Subcutaneous adipose tissue (tissue), 4 donors: Measurements from ENCODE around the gene CFP. TPM values are rescaled to one million over a fixed set of nuclear protein-coding genes. Genes with fewer than 3 reads are reported as not detected.

Source experiments
- total RNA-seq, 4 donors: library from RNA; depleted of rRNA; stranded (reverse); fragments of >200 nt; gene quantifications; one replicate each; pipeline ENCODE4 v1.1.0, GENCODE V29; 2016
- TF ChIP-seq, protein P1 (sequence below): fragments of 450-650 bp; IDR thresholded peaks from one replicate; pipeline ENCODE4 v1.5.1; 2016; ENCODE audit warnings: low read depth, mild to moderate bottlenecking, control low read depth, antibody characterized with exemption, moderate library complexity

CFP gene
- total RNA-seq, 4 donors from 2014 or later = 14.2 to 25.8 (median 22.0) TPM

DNA sequence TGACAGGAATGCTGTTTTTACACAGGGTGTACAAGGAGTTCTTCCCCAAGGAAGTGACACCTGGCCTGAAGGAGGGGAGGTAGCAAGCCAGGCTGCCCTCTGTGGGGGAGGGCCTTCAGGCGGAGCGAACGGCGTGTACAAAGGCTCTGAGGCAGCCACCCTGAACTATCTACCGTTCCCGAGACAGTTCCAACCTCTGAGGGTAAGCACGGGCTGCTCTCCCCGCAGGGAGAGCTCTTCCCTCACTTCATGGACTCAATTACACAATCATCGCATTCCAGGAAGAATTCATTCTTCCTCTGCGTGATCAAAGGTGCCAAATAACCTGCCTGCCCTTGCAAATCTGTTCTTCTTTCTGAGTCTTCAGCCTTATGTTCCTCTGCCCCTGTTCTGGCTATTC, 15.8 kb upstream of the CFP start:
- TF ChIP-seq, protein P1, sequence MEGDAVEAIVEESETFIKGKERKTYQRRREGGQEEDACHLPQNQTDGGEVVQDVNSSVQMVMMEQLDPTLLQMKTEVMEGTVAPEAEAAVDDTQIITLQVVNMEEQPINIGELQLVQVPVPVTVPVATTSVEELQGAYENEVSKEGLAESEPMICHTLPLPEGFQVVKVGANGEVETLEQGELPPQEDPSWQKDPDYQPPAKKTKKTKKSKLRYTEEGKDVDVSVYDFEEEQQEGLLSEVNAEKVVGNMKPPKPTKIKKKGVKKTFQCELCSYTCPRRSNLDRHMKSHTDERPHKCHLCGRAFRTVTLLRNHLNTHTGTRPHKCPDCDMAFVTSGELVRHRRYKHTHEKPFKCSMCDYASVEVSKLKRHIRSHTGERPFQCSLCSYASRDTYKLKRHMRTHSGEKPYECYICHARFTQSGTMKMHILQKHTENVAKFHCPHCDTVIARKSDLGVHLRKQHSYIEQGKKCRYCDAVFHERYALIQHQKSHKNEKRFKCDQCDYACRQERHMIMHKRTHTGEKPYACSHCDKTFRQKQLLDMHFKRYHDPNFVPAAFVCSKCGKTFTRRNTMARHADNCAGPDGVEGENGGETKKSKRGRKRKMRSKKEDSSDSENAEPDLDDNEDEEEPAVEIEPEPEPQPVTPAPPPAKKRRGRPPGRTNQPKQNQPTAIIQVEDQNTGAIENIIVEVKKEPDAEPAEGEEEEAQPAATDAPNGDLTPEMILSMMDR = no peak

DNA sequence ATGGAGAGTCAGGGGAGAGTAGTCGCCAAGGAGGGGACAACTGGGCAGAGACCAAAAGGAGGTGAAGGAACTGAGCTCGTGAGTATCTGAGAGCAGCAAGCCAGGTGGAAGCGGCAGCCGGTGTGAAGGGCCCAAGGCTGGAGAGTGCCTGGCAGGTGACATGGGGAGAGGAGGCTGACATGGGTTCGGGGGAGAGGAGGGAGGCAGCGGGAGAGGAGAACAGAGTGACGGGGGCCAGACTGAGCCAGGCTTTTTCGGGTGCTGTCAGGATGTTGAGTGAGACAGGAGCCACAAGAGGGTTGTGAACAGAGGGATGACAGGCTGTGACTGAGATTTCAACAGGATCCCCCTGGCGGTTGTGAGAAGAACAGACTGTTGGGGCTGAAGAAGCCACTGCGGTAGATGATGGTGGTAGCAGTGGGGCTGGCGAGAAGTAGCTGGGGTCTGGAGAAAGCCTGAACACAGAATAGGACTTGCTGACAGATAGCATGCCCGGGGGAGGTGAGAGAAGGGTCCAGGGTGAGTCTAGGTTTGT, 14.9 kb upstream of the CFP start:
- TF ChIP-seq, protein P1 = no peak

GRCh38 chrX:47643926-47644325, 14.2 kb upstream of the CFP start:
- TF ChIP-seq, protein P1 = no peak

- TF ChIP-seq, protein P1 = no peak
Observed at GRCh38 chrX:47638816-47639215, 9.1 kb upstream of the CFP start.

GRCh38 chrX:47637546-47638195, 7.9 kb upstream of the CFP start:
- TF ChIP-seq, protein P1 = no peak

DNA sequence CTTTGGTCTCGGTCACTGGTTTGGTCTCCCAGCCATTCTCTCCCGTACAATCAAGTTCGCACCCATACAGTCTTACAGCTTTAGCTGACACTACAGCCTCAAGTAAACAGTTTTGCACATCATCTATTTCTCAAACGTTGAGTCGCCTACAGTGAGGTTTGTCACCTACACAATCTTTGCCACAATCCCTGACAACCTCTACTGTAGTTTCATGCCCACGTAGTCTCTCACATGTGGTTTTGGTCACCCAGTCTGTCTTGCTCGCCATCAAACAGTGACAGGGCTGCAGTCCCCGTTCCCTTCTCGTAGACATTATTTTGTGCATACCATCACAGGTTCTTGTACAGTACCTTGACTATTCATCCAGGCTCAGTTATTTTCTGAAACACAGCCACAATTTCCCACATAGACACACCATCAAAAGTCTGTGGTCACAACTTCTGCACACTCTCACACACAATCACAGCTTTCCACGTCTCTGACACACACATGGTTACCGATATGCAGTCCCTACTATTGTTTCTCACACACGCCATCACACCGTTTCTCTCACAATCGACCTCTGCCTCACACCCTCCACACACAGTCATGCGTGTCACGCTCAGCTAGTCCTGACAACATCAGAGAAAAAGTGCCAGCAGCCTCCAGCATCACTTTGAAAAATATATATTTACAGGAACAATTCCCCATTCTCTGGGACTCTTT, 5.3 kb upstream of the CFP start:
- TF ChIP-seq, protein P1 = no peak
